ENCODE measurements around the gene HSD17B14. TPM values are rescaled to one million over a fixed set of nuclear protein-coding genes. Genes with fewer than 3 reads are reported as not detected.

Gene HSD17B14
- total and polyA plus RNA-seq, 2 of the 13 experiments (the other 11 are each of a cell fraction or from before 2014, with no cell fraction given) = 0.58 to 1.2 TPM

Small RNA genes within 50 kb of the gene (small RNA-seq; reads per million reads assigned to genes)
- gene RNU6-317P (ENCODE audit: insufficient read depth in 2 of 3, insufficient read length in 3 of 3, low read depth in 2 of 3, low replicate concordance in 1 of 3) = 0 reads per million in 3 experiments

Other genes with a start within 250 kb of the HSD17B14 start
Only the 30 nearest of the 33 such genes appear.
- gene FAM83E, start 221.4 kb downstream of the HSD17B14 start, total RNA-seq (2016; rRNA removed; fragmentation: Illumina TruSeq; extraction: Trizol) = 0.60 TPM in 1 of 2 replicates, not detected in the other
- gene FAM83E, start 221.4 kb downstream of the HSD17B14 start, polyA plus RNA-seq (2011; rRNA removed) = 0.13 and 0.18 TPM in 2 replicates
- 1,485 and 1,498 TPM in 2 replicates for gene RPL18, start 217.3 kb downstream of the HSD17B14 start, total RNA-seq (2016; rRNA removed; fragmentation: Illumina TruSeq; extraction: Trizol)
- 1,639 and 1,894 TPM in 2 replicates for gene RPL18, start 217.3 kb downstream of the HSD17B14 start, polyA plus RNA-seq (2011; rRNA removed)
- gene SPHK2, start 217.0 kb downstream of the HSD17B14 start, total RNA-seq (2016; rRNA removed; fragmentation: Illumina TruSeq; extraction: Trizol) = 11.1 and 14.4 TPM in 2 replicates
- 2.9 and 4.5 TPM in 2 replicates for gene SPHK2, start 217.0 kb downstream of the HSD17B14 start, polyA plus RNA-seq (2011; rRNA removed)
- gene DBP, start 199.1 kb downstream of the HSD17B14 start, total RNA-seq (2016; rRNA removed; fragmentation: Illumina TruSeq; extraction: Trizol) = 5.5 and 5.8 TPM in 2 replicates
- gene DBP, start 199.1 kb downstream of the HSD17B14 start, polyA plus RNA-seq (2011; rRNA removed) = 1.7 and 2.1 TPM in 2 replicates
- gene CA11, start 190.3 kb downstream of the HSD17B14 start, total RNA-seq (2016; rRNA removed; fragmentation: Illumina TruSeq; extraction: Trizol) = 0.24 and 0.58 TPM in 2 replicates
- 0.41 and 1.4 TPM in 2 replicates for gene CA11, start 190.3 kb downstream of the HSD17B14 start, polyA plus RNA-seq (2011; rRNA removed)
- not detected in 2 replicates for gene NTN5, start 163.5 kb downstream of the HSD17B14 start, total RNA-seq (2016; rRNA removed; fragmentation: Illumina TruSeq; extraction: Trizol)
- 0.03 and 0.05 TPM in 2 replicates for gene NTN5, start 163.5 kb downstream of the HSD17B14 start, polyA plus RNA-seq (2011; rRNA removed)
- gene FUT2, start 140.5 kb downstream of the HSD17B14 start, total RNA-seq (2016; rRNA removed; fragmentation: Illumina TruSeq; extraction: Trizol) = 0.07 TPM in 1 of 2 replicates, not detected in the other
- gene FUT2, start 140.5 kb downstream of the HSD17B14 start, polyA plus RNA-seq (2011; rRNA removed) = 0.10 TPM in 1 of 2 replicates, not detected in the other
- gene MAMSTR, start 116.8 kb downstream of the HSD17B14 start, total RNA-seq (2016; rRNA removed; fragmentation: Illumina TruSeq; extraction: Trizol) = 2.0 and 2.2 TPM in 2 replicates
- gene MAMSTR, start 116.8 kb downstream of the HSD17B14 start, polyA plus RNA-seq (2011; rRNA removed) = 2.4 and 2.7 TPM in 2 replicates
- 0.44 and 0.49 TPM in 2 replicates for gene RASIP1, start 95.9 kb downstream of the HSD17B14 start, total RNA-seq (2016; rRNA removed; fragmentation: Illumina TruSeq; extraction: Trizol)
- 0.58 and 1.1 TPM in 2 replicates for gene RASIP1, start 95.9 kb downstream of the HSD17B14 start, polyA plus RNA-seq (2011; rRNA removed)
- gene IZUMO1, start 89.6 kb downstream of the HSD17B14 start, total RNA-seq (2016; rRNA removed; fragmentation: Illumina TruSeq; extraction: Trizol) = 0.22 TPM in 1 of 2 replicates, not detected in the other
- gene IZUMO1, start 89.6 kb downstream of the HSD17B14 start, polyA plus RNA-seq (2011; rRNA removed) = 0.07 and 0.16 TPM in 2 replicates
- gene FUT1, start 83.8 kb downstream of the HSD17B14 start, total RNA-seq (2016; rRNA removed; fragmentation: Illumina TruSeq; extraction: Trizol) = 0.07 TPM in 2 replicates
- 1.1 and 1.5 TPM in 2 replicates for gene FUT1, start 83.8 kb downstream of the HSD17B14 start, polyA plus RNA-seq (2011; rRNA removed)
- not detected in 2 replicates for gene FGF21, start 81.0 kb downstream of the HSD17B14 start, total RNA-seq (2016; rRNA removed; fragmentation: Illumina TruSeq; extraction: Trizol)
- 0.17 TPM in 2 replicates for gene FGF21, start 81.0 kb downstream of the HSD17B14 start, polyA plus RNA-seq (2011; rRNA removed)
- 2.3 and 2.5 TPM in 2 replicates for gene BCAT2, start 25.5 kb downstream of the HSD17B14 start, total RNA-seq (2016; rRNA removed; fragmentation: Illumina TruSeq; extraction: Trizol)
- gene BCAT2, start 25.5 kb downstream of the HSD17B14 start, polyA plus RNA-seq (2011; rRNA removed) = 3.6 TPM in 2 replicates
- 4.3 and 6.0 TPM in 2 replicates for gene PLEKHA4, start 32.1 kb upstream of the HSD17B14 start, total RNA-seq (2016; rRNA removed; fragmentation: Illumina TruSeq; extraction: Trizol)
- gene PLEKHA4, start 32.1 kb upstream of the HSD17B14 start, polyA plus RNA-seq (2011; rRNA removed) = 4.8 and 6.0 TPM in 2 replicates
- 7.8 and 18.5 TPM in 2 replicates for gene PPP1R15A, start 35.9 kb upstream of the HSD17B14 start, total RNA-seq (2016; rRNA removed; fragmentation: Illumina TruSeq; extraction: Trizol)
- gene PPP1R15A, start 35.9 kb upstream of the HSD17B14 start, polyA plus RNA-seq (2011; rRNA removed) = 15.2 and 15.6 TPM in 2 replicates
- gene TULP2, start 62.3 kb upstream of the HSD17B14 start, total RNA-seq (2016; rRNA removed; fragmentation: Illumina TruSeq; extraction: Trizol) = not detected in 2 replicates
- 0.04 and 0.08 TPM in 2 replicates for gene TULP2, start 62.3 kb upstream of the HSD17B14 start, polyA plus RNA-seq (2011; rRNA removed)
- 34.3 and 82.3 TPM in 2 replicates for gene NUCB1, start 63.8 kb upstream of the HSD17B14 start, total RNA-seq (2016; rRNA removed; fragmentation: Illumina TruSeq; extraction: Trizol)
- gene NUCB1, start 63.8 kb upstream of the HSD17B14 start, polyA plus RNA-seq (2011; rRNA removed) = 106 and 144 TPM in 2 replicates
- gene DHDH, start 97.2 kb upstream of the HSD17B14 start, total RNA-seq (2016; rRNA removed; fragmentation: Illumina TruSeq; extraction: Trizol) = 0.13 and 0.29 TPM in 2 replicates
- gene DHDH, start 97.2 kb upstream of the HSD17B14 start, polyA plus RNA-seq (2011; rRNA removed) = 0.91 and 1.9 TPM in 2 replicates
- gene BAX, start 118.4 kb upstream of the HSD17B14 start, total RNA-seq (2016; rRNA removed; fragmentation: Illumina TruSeq; extraction: Trizol) = 167 and 176 TPM in 2 replicates
- gene BAX, start 118.4 kb upstream of the HSD17B14 start, polyA plus RNA-seq (2011; rRNA removed) = 139 and 164 TPM in 2 replicates
- gene FTL, start 128.8 kb upstream of the HSD17B14 start, total RNA-seq (2016; rRNA removed; fragmentation: Illumina TruSeq; extraction: Trizol) = 3,909 and 8,800 TPM in 2 replicates
- gene FTL, start 128.8 kb upstream of the HSD17B14 start, polyA plus RNA-seq (2011; rRNA removed) = 2,513 and 2,721 TPM in 2 replicates
- 16.4 and 18.4 TPM in 2 replicates for gene GYS1, start 156.8 kb upstream of the HSD17B14 start, total RNA-seq (2016; rRNA removed; fragmentation: Illumina TruSeq; extraction: Trizol)
- gene GYS1, start 156.8 kb upstream of the HSD17B14 start, polyA plus RNA-seq (2011; rRNA removed) = 34.3 and 42.1 TPM in 2 replicates
- gene RUVBL2, start 157.4 kb upstream of the HSD17B14 start, total RNA-seq (2016; rRNA removed; fragmentation: Illumina TruSeq; extraction: Trizol) = 108 and 122 TPM in 2 replicates
- gene RUVBL2, start 157.4 kb upstream of the HSD17B14 start, polyA plus RNA-seq (2011; rRNA removed) = 109 and 120 TPM in 2 replicates
- gene LHB, start 180.6 kb upstream of the HSD17B14 start, total RNA-seq (2016; rRNA removed; fragmentation: Illumina TruSeq; extraction: Trizol) = not detected in 2 replicates
- gene LHB, start 180.6 kb upstream of the HSD17B14 start, polyA plus RNA-seq (2011; rRNA removed) = 0.82 TPM in 1 of 2 replicates, not detected in the other
- not detected in 2 replicates for gene CGB3, start 187.8 kb upstream of the HSD17B14 start, total RNA-seq (2016; rRNA removed; fragmentation: Illumina TruSeq; extraction: Trizol)
- not detected in 2 replicates for gene CGB3, start 187.8 kb upstream of the HSD17B14 start, polyA plus RNA-seq (2011; rRNA removed)
- gene CGB2, start 195.4 kb upstream of the HSD17B14 start, total RNA-seq (2016; rRNA removed; fragmentation: Illumina TruSeq; extraction: Trizol) = not detected in 2 replicates
- gene CGB2, start 195.4 kb upstream of the HSD17B14 start, polyA plus RNA-seq (2011; rRNA removed) = not detected in 2 replicates
- gene CGB1, start 200.4 kb upstream of the HSD17B14 start, total RNA-seq (2016; rRNA removed; fragmentation: Illumina TruSeq; extraction: Trizol) = not detected in 2 replicates
- gene CGB1, start 200.4 kb upstream of the HSD17B14 start, polyA plus RNA-seq (2011; rRNA removed) = not detected in 2 replicates
- gene CGB5, start 207.4 kb upstream of the HSD17B14 start, total RNA-seq (2016; rRNA removed; fragmentation: Illumina TruSeq; extraction: Trizol) = not detected in 2 replicates
- not detected in 2 replicates for gene CGB5, start 207.4 kb upstream of the HSD17B14 start, polyA plus RNA-seq (2011; rRNA removed)
- gene CGB8, start 212.6 kb upstream of the HSD17B14 start, total RNA-seq (2016; rRNA removed; fragmentation: Illumina TruSeq; extraction: Trizol) = not detected in 2 replicates
- gene CGB8, start 212.6 kb upstream of the HSD17B14 start, polyA plus RNA-seq (2011; rRNA removed) = not detected in 2 replicates
- not detected in 2 replicates for gene CGB7, start 221.3 kb upstream of the HSD17B14 start, total RNA-seq (2016; rRNA removed; fragmentation: Illumina TruSeq; extraction: Trizol)
- 0.07 and 0.08 TPM in 2 replicates for gene CGB7, start 221.3 kb upstream of the HSD17B14 start, polyA plus RNA-seq (2011; rRNA removed)
- not detected in 2 replicates for gene NTF4, start 228.3 kb upstream of the HSD17B14 start, total RNA-seq (2016; rRNA removed; fragmentation: Illumina TruSeq; extraction: Trizol)
- gene NTF4, start 228.3 kb upstream of the HSD17B14 start, polyA plus RNA-seq (2011; rRNA removed) = not detected in 2 replicates

Measured in HepG2 (cell line).